ENCODE data around the gene CCK.

Gene CCK

GRCh38 chr3:42225486-42226363 is 40.3 kb downstream of the CCK start:
- no peak for DNase-seq (ENCODE audit: low spot score)

- DNase-seq (ENCODE audit: low spot score): no peak
Observed at GRCh38 chr3:42224658-42225421, 41.1 kb downstream of the CCK start.

- no peak for DNase-seq (ENCODE audit: low spot score)
Observed at GRCh38 chr3:42224178-42224577, 41.8 kb downstream of the CCK start.

GRCh38 chr3:42222942-42223693 is 42.9 kb downstream of the CCK start:
- DNase-seq (ENCODE audit: low spot score): no peak

- no peak for DNase-seq (ENCODE audit: low spot score)
Observed at GRCh38 chr3:42220436-42221121, 45.4 kb downstream of the CCK start.

GRCh38 chr3:42216931-42217333 is 49.1 kb downstream of the CCK start:
- no peak for DNase-seq (ENCODE audit: low spot score)

GRCh38 chr3:42216302-42216701 is 49.7 kb downstream of the CCK start:
- DNase-seq (ENCODE audit: low spot score): peak; percentile 25

- no peak for DNase-seq (ENCODE audit: low spot score)
Observed at GRCh38 chr3:42214565-42215283, 51.3 kb downstream of the CCK start.

- no peak for DNase-seq (ENCODE audit: low spot score)
Observed at GRCh38 chr3:42214064-42214463, 51.9 kb downstream of the CCK start.

DNA sequence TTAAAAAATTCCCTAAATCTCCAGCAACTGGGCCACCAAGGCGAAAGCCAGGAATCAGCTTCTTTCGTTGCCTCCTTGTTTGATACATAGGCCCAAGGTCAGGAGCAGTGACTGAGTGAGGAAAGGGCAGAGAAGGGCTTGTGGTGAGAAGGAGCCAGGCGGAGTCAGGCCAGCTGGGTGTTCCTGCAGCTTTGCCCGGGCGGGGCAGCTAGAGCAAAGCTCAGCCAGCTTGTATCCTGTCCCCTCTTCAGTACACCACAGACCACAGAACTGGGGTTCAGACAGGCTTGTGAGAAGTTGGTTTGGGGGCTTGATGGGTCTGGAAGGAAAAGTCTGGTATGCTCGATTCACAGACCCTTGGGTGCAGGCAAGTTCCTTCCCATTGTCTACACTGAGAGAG is 52.6 kb downstream of the CCK start:
- no peak for DNase-seq (ENCODE audit: low spot score)

DNA sequence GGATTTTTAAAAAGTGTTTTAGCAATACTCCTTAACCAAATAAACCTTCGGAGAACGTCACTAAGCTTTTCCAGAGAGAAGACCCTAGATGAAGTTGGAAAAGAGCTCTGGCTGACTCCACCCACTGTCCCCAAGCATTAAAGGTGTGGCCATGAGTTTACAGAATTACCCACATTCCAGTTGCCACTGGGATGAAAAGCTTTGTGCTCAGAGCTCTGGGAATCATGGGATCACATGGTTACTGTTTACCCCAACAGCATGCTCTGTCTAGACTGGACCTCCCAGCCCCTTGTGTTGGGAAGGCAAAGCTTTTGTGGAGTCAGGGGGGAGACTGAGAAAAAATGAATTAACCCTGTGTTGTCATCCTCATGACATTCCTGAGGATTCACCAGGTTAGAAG is 55.3 kb downstream of the CCK start:
- no peak for DNase-seq (ENCODE audit: low spot score)

DNA sequence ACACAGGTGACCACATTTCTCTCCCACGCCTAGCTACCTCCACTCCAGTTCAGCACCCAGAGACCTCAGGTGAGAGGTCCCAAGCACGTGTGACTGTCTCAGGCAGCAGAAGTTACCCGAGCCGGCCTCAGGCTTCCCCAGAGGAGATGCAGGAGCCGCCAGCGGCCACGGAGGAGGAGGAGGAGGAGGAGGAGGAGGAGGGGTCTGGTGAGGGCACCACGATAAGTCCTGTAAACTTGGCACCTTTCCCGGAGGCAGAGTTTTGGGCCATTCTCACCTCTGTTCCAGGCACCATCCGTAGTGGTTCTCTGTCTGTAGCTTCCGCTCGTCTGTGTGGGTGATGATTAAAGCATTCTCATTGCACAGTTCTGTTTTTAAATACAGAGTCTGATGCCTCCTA is 56.1 kb downstream of the CCK start:
- no peak for DNase-seq (ENCODE audit: low spot score)

Data from activated CD4-positive, alpha-beta T cell treated with anti-CD3 and anti-CD28 coated beads, Interleukin-2, Interleukin-4, amounts not matched to agents 100 ng/mL and 50 ng/mL, durations not matched to agents 16 hours and 8 hours (primary cell).